ENCODE measurements around the gene PRDM7. TPM values are rescaled to one million over a fixed set of nuclear protein-coding genes. Genes with fewer than 3 reads are reported as not detected.

Gene PRDM7
- total RNA-seq, 1 donor from 2014 or later = not detected

DNA sequence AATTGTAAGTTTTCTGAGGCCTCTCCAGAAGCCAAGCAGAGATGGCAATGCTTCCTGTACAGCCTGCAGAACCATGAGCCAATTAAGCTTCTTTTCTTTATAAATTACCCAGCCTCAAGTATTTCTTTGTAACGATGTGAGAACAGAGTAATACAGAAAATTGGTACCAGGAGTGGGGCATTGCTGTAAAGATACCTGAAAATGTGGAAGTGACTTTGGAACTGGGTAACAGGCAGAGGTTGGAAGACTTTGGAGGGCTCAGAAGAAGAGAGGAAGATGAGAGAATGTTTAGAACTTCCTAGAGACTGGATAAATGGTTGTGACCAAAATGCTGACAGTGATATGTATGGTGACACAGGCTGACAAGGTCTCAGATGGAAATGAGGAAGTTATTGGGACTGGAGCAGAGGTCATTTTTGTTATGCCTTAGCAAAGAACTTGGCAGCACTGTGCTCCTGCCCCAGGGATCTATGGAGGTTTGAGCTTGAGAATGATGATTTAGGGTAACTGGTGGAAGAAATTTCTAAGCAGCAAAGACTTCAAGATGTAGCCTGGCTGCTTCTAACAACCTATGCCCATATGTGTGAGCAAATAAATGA, 23.1 kb downstream of the PRDM7 start:
- no peak overlapping the region for H3K27ac Mint-ChIP-seq (ENCODE audit: unreplicated experiment)
- H3K27me3 Mint-ChIP-seq (ENCODE audit: unreplicated experiment) = peaks cover 3% of the 10 kb centered on the region
- peaks cover 22% of the 10 kb centered on the region for H3K9me3 Mint-ChIP-seq (ENCODE audit: unreplicated experiment)
- TF ChIP-seq CTCF (IDR thresholded peaks at IDR 0.05; ENCODE audit: unreplicated experiment) = no peak
- H3K4me3 Mint-ChIP-seq (ENCODE audit: unreplicated experiment) = peak overlapping the region; percentile 56
- peaks cover 17% of the 10 kb centered on the region for H3K36me3 Mint-ChIP-seq (ENCODE audit: low read depth, unreplicated experiment)
- DNase-seq (ENCODE audit: low spot score) = no peak
- no peaks in the 10 kb centered on the region for H3K4me1 Mint-ChIP-seq (ENCODE audit: unreplicated experiment)

DNA sequence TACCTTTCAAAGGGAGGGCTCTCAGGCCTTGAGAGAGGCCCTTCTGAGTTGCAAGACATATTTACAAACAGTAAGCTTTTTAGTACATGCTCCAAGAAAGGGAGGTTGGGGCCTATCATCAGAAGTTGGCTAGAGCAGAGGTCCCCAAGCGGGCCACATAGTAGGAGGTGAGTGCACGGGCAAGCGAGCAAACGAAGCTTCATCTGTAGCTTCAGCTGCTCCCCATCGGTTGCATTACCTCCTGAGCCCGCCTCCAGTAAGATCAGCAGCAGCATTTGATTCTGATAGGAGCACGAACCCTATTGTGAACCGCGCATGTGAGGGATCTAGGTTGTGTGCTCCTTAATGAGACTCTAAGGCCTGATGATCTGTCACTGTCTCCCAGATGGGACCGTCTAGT, 26.2 kb downstream of the PRDM7 start:
- DNase-seq (ENCODE audit: low spot score) = no peak
- TF ChIP-seq CTCF (IDR thresholded peaks at IDR 0.05; ENCODE audit: unreplicated experiment) = no peak
- no peaks in the 10 kb centered on the region for H3K4me1 Mint-ChIP-seq (ENCODE audit: unreplicated experiment)
- H3K4me3 Mint-ChIP-seq (ENCODE audit: unreplicated experiment) = no peak overlapping the region
- peaks cover 7% of the 10 kb centered on the region for H3K27me3 Mint-ChIP-seq (ENCODE audit: unreplicated experiment)
- H3K9me3 Mint-ChIP-seq (ENCODE audit: unreplicated experiment) = peaks cover 21% of the 10 kb centered on the region
- no peak overlapping the region for H3K27ac Mint-ChIP-seq (ENCODE audit: unreplicated experiment)
- H3K36me3 Mint-ChIP-seq (ENCODE audit: low read depth, unreplicated experiment) = peaks cover 17% of the 10 kb centered on the region

- H3K9me3 Mint-ChIP-seq (ENCODE audit: unreplicated experiment) = peaks cover 8% of the 10 kb centered on the region
- DNase-seq (ENCODE audit: low spot score) = no peak
- peaks cover 9% of the 10 kb centered on the region for H3K27me3 Mint-ChIP-seq (ENCODE audit: unreplicated experiment)
- H3K4me1 Mint-ChIP-seq (ENCODE audit: unreplicated experiment) = no peaks in the 10 kb centered on the region
- H3K36me3 Mint-ChIP-seq (ENCODE audit: low read depth, unreplicated experiment) = peaks cover 10% of the 10 kb centered on the region
- no peak for TF ChIP-seq CTCF (IDR thresholded peaks at IDR 0.05; ENCODE audit: unreplicated experiment)
- H3K4me3 Mint-ChIP-seq (ENCODE audit: unreplicated experiment) = no peak overlapping the region
- H3K27ac Mint-ChIP-seq (ENCODE audit: unreplicated experiment) = peak overlapping the region; percentile 36
These were observed 28.3 kb downstream of the PRDM7 start for GRCh38 chr16:90048737-90049330.

- Mint-ChIP-seq H3K36me3 (ENCODE audit: low read depth, unreplicated experiment) (peaks cover 9% of the 10 kb centered on the region), H3K27me3 (ENCODE audit: unreplicated experiment) (peaks cover 9% of the 10 kb centered on the region), H3K9me3 (ENCODE audit: unreplicated experiment) (peaks cover 5% of the 10 kb centered on the region), H3K4me3 (ENCODE audit: unreplicated experiment) (no peak overlapping the region), H3K4me1 (ENCODE audit: unreplicated experiment) (no peaks in the 10 kb centered on the region), H3K27ac (ENCODE audit: unreplicated experiment) (peak overlapping the region; percentile 36)
- DNase-seq (ENCODE audit: low spot score) = no peak
- no peak for TF ChIP-seq CTCF (IDR thresholded peaks at IDR 0.05; ENCODE audit: unreplicated experiment)
These were observed 28.8 kb downstream of the PRDM7 start for GRCh38 chr16:90048347-90048722.

DNA sequence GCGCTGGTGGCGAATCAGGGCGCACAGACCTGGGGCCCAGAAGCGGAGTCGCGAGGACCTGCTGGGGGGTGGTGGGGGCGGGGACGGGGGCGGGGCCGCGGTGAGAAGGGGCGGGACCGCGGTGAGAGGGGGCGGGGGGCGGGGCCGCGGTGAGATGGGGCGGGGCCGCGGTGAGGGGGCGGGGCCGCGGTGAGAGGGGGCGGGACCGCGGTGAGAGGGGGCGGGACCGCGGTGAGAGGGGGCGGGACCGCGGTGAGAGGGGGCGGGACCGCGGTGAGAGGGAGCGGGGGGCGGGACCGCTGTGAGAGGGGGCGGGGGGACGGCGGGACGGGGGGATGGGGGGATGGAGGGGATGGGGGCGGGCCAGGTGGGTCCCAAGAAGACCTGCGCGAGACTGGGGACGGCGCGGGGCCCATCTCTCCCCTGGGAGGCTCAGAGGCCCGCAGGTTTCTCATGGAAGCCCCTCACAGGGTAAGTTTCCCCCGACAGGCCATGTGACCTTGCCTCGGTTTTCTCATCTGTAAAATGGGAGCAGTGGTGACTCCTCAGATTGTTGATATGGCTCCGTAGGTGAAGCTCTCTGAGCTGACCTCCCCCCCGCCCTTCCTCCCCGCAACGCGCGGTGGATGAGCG, 29.3 kb downstream of the PRDM7 start:
- no peak for DNase-seq (ENCODE audit: low spot score)
- Mint-ChIP-seq H3K4me3 (ENCODE audit: unreplicated experiment) (no peak overlapping the region), H3K9me3 (ENCODE audit: unreplicated experiment) (no peaks in the 10 kb centered on the region)

More for the DNA sequence above, 29.3 kb downstream of the PRDM7 start:
- peaks cover 9% of the 10 kb centered on the region for H3K27me3 Mint-ChIP-seq (ENCODE audit: unreplicated experiment)
- peak overlapping the region; percentile 36 for H3K27ac Mint-ChIP-seq (ENCODE audit: unreplicated experiment)
- H3K4me1 Mint-ChIP-seq (ENCODE audit: unreplicated experiment) = no peaks in the 10 kb centered on the region
- no peak for TF ChIP-seq CTCF (IDR thresholded peaks at IDR 0.05; ENCODE audit: unreplicated experiment)
- peaks cover 4% of the 10 kb centered on the region for H3K36me3 Mint-ChIP-seq (ENCODE audit: low read depth, unreplicated experiment)
